Prostate gland (tissue), 2 donors: Measurements from ENCODE around the gene AUTS2.

ENCODE experiments used
- CTCF ChIP-seq, 4 experiments: fragments of 200-600 bp in 2 of 4; fragments of 450-650 bp in 2 of 4; sonication (generic) in 2 of 4; IDR thresholded peaks; 1 replicate in 3 of 4; 2 replicates in 1 of 4; pipeline ENCODE4 v1.5.1; 2016 to 2019; ENCODE audit warnings: antibody characterized with exemption in 4 of 4, mild to moderate bottlenecking in 2 of 4, moderate library complexity in 2 of 4
- POLR2A ChIP-seq: fragments of 450-650 bp; IDR thresholded peaks from one replicate; pipeline ENCODE4 v1.6.1; 2016; ENCODE audit warnings: antibody characterized with exemption, mild to moderate bottlenecking
- POLR2AphosphoS5 ChIP-seq: sonication (generic); formaldehyde crosslinking; IDR thresholded peaks from one replicate; pipeline ENCODE4 v1.6.1; 2017; ENCODE audit warnings: antibody characterized with exemption

DNA sequence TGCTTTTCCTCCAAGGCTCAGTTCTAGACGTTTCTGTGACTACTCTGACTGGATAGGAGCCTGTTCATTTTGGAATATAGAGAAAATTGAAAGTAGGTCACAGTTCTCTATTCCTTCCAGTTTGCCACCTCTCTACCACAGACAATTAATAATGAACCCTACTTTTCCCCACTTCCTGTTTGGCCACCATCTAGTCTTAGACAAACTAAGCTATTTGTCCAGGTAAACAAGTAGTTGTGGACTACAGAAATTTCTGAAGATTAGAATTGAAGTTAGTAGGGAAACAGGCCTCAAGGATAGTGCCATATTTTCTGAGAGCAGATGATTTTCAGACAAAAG lies 87.0 kb downstream of the AUTS2 start:
- TF ChIP-seq CTCF (IDR thresholded peaks at IDR 0.05), result no peak
- TF ChIP-seq POLR2AphosphoS5, result no peak
- TF ChIP-seq POLR2A, result no peak
